ENCODE data around the gene PLCH1.
"Not testable (repeated sequence)": the region's sequence is repeated elsewhere in the genome, so short reads cannot be mapped to it uniquely, and the experiment has no call there.

PLCH1 gene

GRCh38 chr3:155646669-155647068, 98.2 kb downstream of the PLCH1 start:
- Mint-ChIP-seq H3K4me3 (no peak overlapping the region), H3K36me3 (no peaks in the 10 kb centered on the region), H3K9me3 (no peaks in the 10 kb centered on the region), H3K4me1 (no peaks in the 10 kb centered on the region), H3K27ac (no peak overlapping the region)
- no peak for ATAC-seq
- no peak for DNase-seq (ENCODE audit: low spot score in 2 of 2)

GRCh38 chr3:155646128-155646527, 98.7 kb downstream of the PLCH1 start:
- no peak for DNase-seq (ENCODE audit: low spot score in 2 of 2)
- H3K9me3 Mint-ChIP-seq, result no peaks in the 10 kb centered on the region
- H3K4me1 Mint-ChIP-seq, result no peaks in the 10 kb centered on the region
- no peak overlapping the region for H3K27ac Mint-ChIP-seq
- no peaks in the 10 kb centered on the region for H3K36me3 Mint-ChIP-seq
- no peak overlapping the region for H3K4me3 Mint-ChIP-seq
- ATAC-seq, result no peak

GRCh38 chr3:155643581-155644165, 101.2 kb downstream of the PLCH1 start:
- Mint-ChIP-seq H3K36me3 (no peaks in the 10 kb centered on the region), H3K4me1 (no peaks in the 10 kb centered on the region), H3K27ac (no peak overlapping the region), H3K9me3 (no peaks in the 10 kb centered on the region), H3K4me3 (no peak overlapping the region)
- DNase-seq (ENCODE audit: low spot score in 2 of 2) (no peak), ATAC-seq (no peak)

- no peak for ATAC-seq
- DNase-seq (ENCODE audit: low spot score in 2 of 2), result no peak
- no peaks in the 10 kb centered on the region for H3K4me1 Mint-ChIP-seq
- H3K36me3 Mint-ChIP-seq, result no peaks in the 10 kb centered on the region
- no peaks in the 10 kb centered on the region for H3K9me3 Mint-ChIP-seq
- H3K27ac Mint-ChIP-seq, result no peak overlapping the region
- H3K4me3 Mint-ChIP-seq, result no peak overlapping the region
Observed at GRCh38 chr3:155641956-155642355, 102.9 kb downstream of the PLCH1 start.

GRCh38 chr3:155640098-155640497, 104.8 kb downstream of the PLCH1 start:
- no peak for DNase-seq (ENCODE audit: low spot score in 2 of 2)
- H3K4me3 Mint-ChIP-seq, result no peak overlapping the region
- H3K36me3 Mint-ChIP-seq, result no peaks in the 10 kb centered on the region
- H3K27ac Mint-ChIP-seq, result no peak overlapping the region
- H3K4me1 Mint-ChIP-seq, result no peaks in the 10 kb centered on the region
- no peak for ATAC-seq
- H3K9me3 Mint-ChIP-seq, result no peaks in the 10 kb centered on the region

- DNase-seq (ENCODE audit: low spot score in 2 of 2), result no peak
- Mint-ChIP-seq H3K9me3 (no peaks in the 10 kb centered on the region), H3K27ac (no peak overlapping the region), H3K36me3 (no peaks in the 10 kb centered on the region), H3K4me3 (no peak overlapping the region), H3K4me1 (no peaks in the 10 kb centered on the region)
- no peak for ATAC-seq
Observed at GRCh38 chr3:155639462-155640055, 105.3 kb downstream of the PLCH1 start.

GRCh38 chr3:155638461-155638860, 106.4 kb downstream of the PLCH1 start:
- ATAC-seq; H3K36me3 Mint-ChIP-seq; DNase-seq (ENCODE audit: low spot score in 2 of 2); H3K9me3 Mint-ChIP-seq; H3K4me3 Mint-ChIP-seq; H3K27ac Mint-ChIP-seq; H3K4me1 Mint-ChIP-seq: not testable (repeated sequence)

- Mint-ChIP-seq H3K4me3 (no peak overlapping the region), H3K27ac (no peak overlapping the region), H3K4me1 (no peaks in the 10 kb centered on the region), H3K36me3 (no peaks in the 10 kb centered on the region), H3K9me3 (no peaks in the 10 kb centered on the region)
- DNase-seq (ENCODE audit: low spot score in 2 of 2), result no peak
- no peak for ATAC-seq
Observed at GRCh38 chr3:155637567-155637966, 107.3 kb downstream of the PLCH1 start.

GRCh38 chr3:155635056-155635455, 109.8 kb downstream of the PLCH1 start:
- no peaks in the 10 kb centered on the region for H3K9me3 Mint-ChIP-seq
- H3K4me1 Mint-ChIP-seq, result no peaks in the 10 kb centered on the region
- DNase-seq (ENCODE audit: low spot score in 2 of 2) (no peak), ATAC-seq (peak; percentile 31)
- no peaks in the 10 kb centered on the region for H3K36me3 Mint-ChIP-seq
- no peak overlapping the region for H3K27ac Mint-ChIP-seq
- H3K4me3 Mint-ChIP-seq, result no peak overlapping the region

GRCh38 chr3:155634121-155634719, 110.7 kb downstream of the PLCH1 start:
- Mint-ChIP-seq H3K9me3 (no peaks in the 10 kb centered on the region), H3K4me3 (no peak overlapping the region), H3K27ac (no peak overlapping the region), H3K4me1 (no peaks in the 10 kb centered on the region), H3K36me3 (no peaks in the 10 kb centered on the region)
- DNase-seq (ENCODE audit: low spot score in 2 of 2) (no peak), ATAC-seq (no peak)

- Mint-ChIP-seq H3K4me3 (no peak overlapping the region), H3K4me1 (no peaks in the 10 kb centered on the region), H3K27ac (no peak overlapping the region), H3K36me3 (no peaks in the 10 kb centered on the region), H3K9me3 (no peaks in the 10 kb centered on the region)
- ATAC-seq, result no peak
- DNase-seq (ENCODE audit: low spot score in 2 of 2), result no peak
Observed at GRCh38 chr3:155631323-155632019, 113.4 kb downstream of the PLCH1 start.

GRCh38 chr3:155629556-155629955, 115.3 kb downstream of the PLCH1 start:
- Mint-ChIP-seq H3K4me3 (no peak overlapping the region), H3K9me3 (no peaks in the 10 kb centered on the region), H3K4me1 (no peaks in the 10 kb centered on the region), H3K36me3 (no peaks in the 10 kb centered on the region), H3K27ac (no peak overlapping the region)
- DNase-seq (ENCODE audit: low spot score in 2 of 2) (no peak), ATAC-seq (no peak)

- Mint-ChIP-seq H3K4me3 (no peak overlapping the region), H3K4me1 (no peaks in the 10 kb centered on the region), H3K36me3 (no peaks in the 10 kb centered on the region), H3K9me3 (no peaks in the 10 kb centered on the region), H3K27ac (no peak overlapping the region)
- ATAC-seq (no peak), DNase-seq (ENCODE audit: low spot score in 2 of 2) (no peak)
Observed at GRCh38 chr3:155629056-155629455, 115.8 kb downstream of the PLCH1 start.

GRCh38 chr3:155622647-155623046, 122.2 kb downstream of the PLCH1 start:
- H3K27ac Mint-ChIP-seq; H3K4me1 Mint-ChIP-seq; ATAC-seq; DNase-seq (ENCODE audit: low spot score in 2 of 2); H3K4me3 Mint-ChIP-seq; H3K9me3 Mint-ChIP-seq; H3K36me3 Mint-ChIP-seq: not testable (repeated sequence)

GRCh38 chr3:155620552-155620951, 124.3 kb downstream of the PLCH1 start:
- not testable (repeated sequence) for H3K27ac Mint-ChIP-seq; ATAC-seq; H3K9me3 Mint-ChIP-seq; H3K4me1 Mint-ChIP-seq; DNase-seq (ENCODE audit: low spot score in 2 of 2); H3K36me3 Mint-ChIP-seq; H3K4me3 Mint-ChIP-seq

All from stimulated activated effector memory CD8-positive, alpha-beta T cell treated with anti-CD3 and anti-CD28 coated beads, Interleukin-12 subunit alpha, Interleukin-12 subunit beta, amount 100 ng/mL, for 72 hours (primary cell).